GM21526 (cell line): ENCODE measurements around the gene SPDYE6.
"Not testable (repeated sequence)": the region's sequence is repeated elsewhere in the genome, so short reads cannot be mapped to it uniquely, and the experiment has no call there.

ENCODE experiments used
- ATAC-seq: cut with Tn5 transposase; IDR thresholded peaks from one replicate; pipeline ENCODE4 v1.9.1; 2021; ENCODE audit warnings: moderate library complexity; ENCODE audit not compliant: unreplicated experiment, low FRiP score

SPDYE6 gene

GRCh38 chr7:102356344-102356743, at the start of gene SPDYE6:
Gene SPDYE6 (minus strand): TSS chr7:102356444. CDS start chr7:102356023, 421 bp downstream.
- ATAC-seq, result not testable (repeated sequence)

- ATAC-seq, result not testable (repeated sequence)
Measured at GRCh38 chr7:102404862-102405188, 48.6 kb upstream of the SPDYE6 start.

- ATAC-seq, result peak; percentile 66
Measured at GRCh38 chr7:102404005-102404861, 48.0 kb upstream of the SPDYE6 start.

GRCh38 chr7:102403563-102403962, 47.3 kb upstream of the SPDYE6 start:
- no peak for ATAC-seq

- no peak for ATAC-seq
Measured at GRCh38 chr7:102400360-102400759, 44.1 kb upstream of the SPDYE6 start.

GRCh38 chr7:102398543-102398942, 42.3 kb upstream of the SPDYE6 start:
- ATAC-seq, result no peak

GRCh38 chr7:102396710-102397019, 40.4 kb upstream of the SPDYE6 start:
- no peak for ATAC-seq

GRCh38 chr7:102395873-102396709, 39.8 kb upstream of the SPDYE6 start, which contains the start of gene PRKRIP1:
Gene PRKRIP1 (plus strand): TSS chr7:102396363. CDS start chr7:102396412, 49 bp downstream.
- ATAC-seq, result peak; percentile 97

GRCh38 chr7:102395592-102395872, 39.3 kb upstream of the SPDYE6 start:
- peak; percentile 2 for ATAC-seq

GRCh38 chr7:102393467-102393866, 37.2 kb upstream of the SPDYE6 start:
- ATAC-seq, result no peak

- no peak for ATAC-seq
Measured at GRCh38 chr7:102392330-102392729, 36.1 kb upstream of the SPDYE6 start.

GRCh38 chr7:102390697-102391484, 34.6 kb upstream of the SPDYE6 start:
- ATAC-seq, result no peak

- ATAC-seq, result no peak
Measured at GRCh38 chr7:102389810-102390209, 33.6 kb upstream of the SPDYE6 start.

GRCh38 chr7:102387064-102387463, 30.8 kb upstream of the SPDYE6 start:
- ATAC-seq, result no peak

- not testable (repeated sequence) for ATAC-seq
Measured at GRCh38 chr7:102381696-102382425, 25.6 kb upstream of the SPDYE6 start.

GRCh38 chr7:102380837-102381236, 24.6 kb upstream of the SPDYE6 start:
- not testable (repeated sequence) for ATAC-seq

- ATAC-seq, result no peak
Measured at GRCh38 chr7:102376964-102377466, 20.8 kb upstream of the SPDYE6 start.

- not testable (repeated sequence) for ATAC-seq
Measured at GRCh38 chr7:102372796-102373195, 16.6 kb upstream of the SPDYE6 start.

- not testable (repeated sequence) for ATAC-seq
Measured at GRCh38 chr7:102370038-102370437, 13.8 kb upstream of the SPDYE6 start.

GRCh38 chr7:102365390-102365789, 9.1 kb upstream of the SPDYE6 start:
- not testable (repeated sequence) for ATAC-seq
